ENCODE measurements around the gene SUSD4. TPM values are rescaled to one million over a fixed set of nuclear protein-coding genes. Genes with fewer than 3 reads are reported as not detected.

The SUSD4 gene
- total and polyA plus RNA-seq, 9 of the 15 experiments (the other 6 are each of a cell fraction or from before 2014, with no cell fraction given) = 0.06 to 1.7 (median 0.09) TPM; not detected in 4

DNA sequence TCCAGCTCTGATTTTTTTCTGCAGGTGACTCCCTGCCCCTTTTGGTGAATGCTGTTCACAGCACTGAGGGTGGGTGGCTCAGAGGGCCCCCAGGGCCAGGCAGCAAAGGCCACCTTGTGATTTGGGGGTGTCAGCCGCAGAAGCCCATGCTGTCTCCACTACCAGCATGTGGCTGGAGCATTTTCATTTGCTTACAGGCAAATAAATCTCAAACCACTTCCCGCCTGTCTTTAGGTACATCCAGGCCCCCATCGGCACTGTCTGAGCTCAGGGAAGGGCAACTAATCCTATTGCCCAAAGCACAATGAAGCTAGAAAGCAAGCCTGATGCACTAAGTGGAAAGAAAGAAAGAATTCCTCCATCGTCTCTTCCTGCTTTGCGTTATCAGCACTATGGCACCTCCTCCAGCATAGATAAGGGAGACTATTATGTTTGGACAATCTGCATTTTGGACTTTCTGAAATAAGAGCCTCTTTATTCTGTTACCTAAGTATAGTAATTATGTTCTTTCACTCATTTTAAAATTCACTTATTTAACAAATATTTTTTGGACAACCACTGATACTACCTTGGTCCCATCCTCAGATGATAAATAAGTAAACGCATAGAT is 120.4 kb downstream of the SUSD4 start (continued):
- TF ChIP-seq MLLT1 (IDR thresholded peaks at IDR 0.05) = no peak
- no peak for TF ChIP-seq ZNF197 (CRISPR knock-in tag; IDR thresholded peaks at IDR 0.05; ENCODE audit: low read depth)
- no peak for TF ChIP-seq PHTF2 (CRISPR knock-in tag; IDR thresholded peaks at IDR 0.05)
- TF ChIP-seq OTX1 (CRISPR knock-in tag; IDR thresholded peaks at IDR 0.05) = no peak
- TF ChIP-seq, protein P1, sequence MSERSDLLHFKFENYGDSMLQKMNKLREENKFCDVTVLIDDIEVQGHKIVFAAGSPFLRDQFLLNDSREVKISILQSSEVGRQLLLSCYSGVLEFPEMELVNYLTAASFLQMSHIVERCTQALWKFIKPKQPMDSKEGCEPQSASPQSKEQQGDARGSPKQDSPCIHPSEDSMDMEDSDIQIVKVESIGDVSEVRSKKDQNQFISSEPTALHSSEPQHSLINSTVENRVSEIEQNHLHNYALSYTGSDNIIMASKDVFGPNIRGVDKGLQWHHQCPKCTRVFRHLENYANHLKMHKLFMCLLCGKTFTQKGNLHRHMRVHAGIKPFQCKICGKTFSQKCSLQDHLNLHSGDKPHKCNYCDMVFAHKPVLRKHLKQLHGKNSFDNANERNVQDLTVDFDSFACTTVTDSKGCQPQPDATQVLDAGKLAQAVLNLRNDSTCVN (CRISPR knock-in tag; IDR thresholded peaks at IDR 0.05) = no peak
- no peak for TF ChIP-seq CHD4 (IDR thresholded peaks at IDR 0.05; ENCODE audit: insufficient read depth, insufficient replicate concordance, low read depth, low read length, poor library complexity, severe bottlenecking)
- TF ChIP-seq NKRF (IDR thresholded peaks at IDR 0.05; ENCODE audit: borderline replicate concordance) = no peak
- TF ChIP-seq, protein P2, sequence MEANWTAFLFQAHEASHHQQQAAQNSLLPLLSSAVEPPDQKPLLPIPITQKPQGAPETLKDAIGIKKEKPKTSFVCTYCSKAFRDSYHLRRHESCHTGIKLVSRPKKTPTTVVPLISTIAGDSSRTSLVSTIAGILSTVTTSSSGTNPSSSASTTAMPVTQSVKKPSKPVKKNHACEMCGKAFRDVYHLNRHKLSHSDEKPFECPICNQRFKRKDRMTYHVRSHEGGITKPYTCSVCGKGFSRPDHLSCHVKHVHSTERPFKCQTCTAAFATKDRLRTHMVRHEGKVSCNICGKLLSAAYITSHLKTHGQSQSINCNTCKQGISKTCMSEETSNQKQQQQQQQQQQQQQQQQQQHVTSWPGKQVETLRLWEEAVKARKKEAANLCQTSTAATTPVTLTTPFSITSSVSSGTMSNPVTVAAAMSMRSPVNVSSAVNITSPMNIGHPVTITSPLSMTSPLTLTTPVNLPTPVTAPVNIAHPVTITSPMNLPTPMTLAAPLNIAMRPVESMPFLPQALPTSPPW (CRISPR knock-in tag; IDR thresholded peaks at IDR 0.05) = no peak
- TF ChIP-seq NFXL1 (CRISPR knock-in tag; IDR thresholded peaks at IDR 0.05) = no peak
- TF ChIP-seq TRIM28 (IDR thresholded peaks at IDR 0.05) = no peak
- TF ChIP-seq ZNF24 (IDR thresholded peaks at IDR 0.05) = no peak
- 0 out of 3 replicates have a peak, but pooled peaks of 1 of the 2 experiments have one; percentile 10 for TF ChIP-seq CBX3 (IDR thresholded peaks at IDR 0.05; ENCODE audit: borderline replicate concordance in 1 of 2, low read length in 2 of 2)
- TF ChIP-seq TFE3 (CRISPR knock-in tag; IDR thresholded peaks at IDR 0.05) = no peak
- no peak for TF ChIP-seq RBM34 (IDR thresholded peaks at IDR 0.05; ENCODE audit: borderline replicate concordance, insufficient read depth, low read length)
- no peak for TF ChIP-seq ZNF764 (CRISPR knock-in tag; IDR thresholded peaks at IDR 0.05; ENCODE audit: low read depth)
- no peak for TF ChIP-seq ZFP91 (CRISPR knock-in tag; IDR thresholded peaks at IDR 0.05)

All from K562 (cell line).